NCI-H1694 (cell line): ENCODE data around the gene MAP3K13.

Experiments used
- DNase-seq: peaks from one replicate; lab custom pipeline; 2025; lab: John Stamatoyannopoulos, UW

Gene MAP3K13

DNA sequence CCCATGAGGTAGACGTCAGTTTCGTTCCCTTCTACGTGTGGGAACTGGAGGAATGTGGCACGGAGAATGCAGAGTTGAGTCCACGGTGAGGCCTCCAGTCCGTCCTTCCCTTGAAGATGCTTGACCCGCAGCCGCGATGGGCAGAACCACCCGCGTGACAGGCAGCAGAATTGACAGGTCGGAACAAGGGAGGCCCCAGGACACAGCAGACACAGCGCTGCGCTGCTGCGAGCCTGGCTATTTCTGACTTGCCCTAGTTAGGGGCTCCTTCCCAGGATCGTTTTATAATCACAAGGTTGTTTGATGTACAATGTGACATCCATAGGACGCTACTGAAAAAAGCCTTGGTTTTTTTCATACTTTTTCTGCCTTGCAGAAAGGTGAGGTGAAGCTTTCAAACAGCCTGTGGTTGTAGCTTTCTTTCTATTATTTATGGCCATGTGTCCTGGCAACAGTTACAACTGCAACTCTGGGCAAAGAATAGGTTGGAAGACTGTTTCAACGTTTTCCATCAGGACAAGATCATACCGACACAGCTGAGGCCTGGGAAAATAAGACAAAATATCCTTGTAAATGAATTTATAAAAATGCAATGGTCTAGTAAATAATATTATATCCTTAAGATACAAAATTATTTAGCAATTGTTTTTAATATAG, 145.5 kb downstream of the MAP3K13 start:
- no peak for DNase-seq

- no peak for DNase-seq
Measured at GRCh38 chr3:185511711-185512110, 148.8 kb downstream of the MAP3K13 start.

GRCh38 chr3:185517387-185518130, 154.6 kb downstream of the MAP3K13 start:
- DNase-seq = no peak

DNA sequence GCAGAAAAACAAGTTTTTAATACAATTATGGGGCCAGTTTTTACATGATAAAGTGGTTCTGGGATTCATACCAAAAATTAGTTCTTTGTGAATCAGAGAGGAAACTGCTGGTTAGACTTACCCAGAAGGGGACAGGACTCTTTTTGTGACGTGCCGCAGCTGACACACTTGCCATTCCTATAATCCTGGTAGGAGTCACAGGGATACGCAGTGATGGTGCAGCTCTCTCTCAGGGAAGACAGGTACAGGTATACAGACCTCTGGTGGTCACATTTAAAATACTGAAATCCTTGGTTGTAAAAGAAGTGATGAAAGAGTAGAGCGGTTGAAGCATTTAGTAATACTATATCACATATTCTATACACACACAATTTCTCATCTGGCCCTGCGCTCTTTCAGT, 156.1 kb downstream of the MAP3K13 start:
- no peak for DNase-seq

GRCh38 chr3:185521349-185522138, 158.6 kb downstream of the MAP3K13 start:
- DNase-seq = no peak

GRCh38 chr3:185526349-185526951, 163.5 kb downstream of the MAP3K13 start:
- DNase-seq = no peak

DNA sequence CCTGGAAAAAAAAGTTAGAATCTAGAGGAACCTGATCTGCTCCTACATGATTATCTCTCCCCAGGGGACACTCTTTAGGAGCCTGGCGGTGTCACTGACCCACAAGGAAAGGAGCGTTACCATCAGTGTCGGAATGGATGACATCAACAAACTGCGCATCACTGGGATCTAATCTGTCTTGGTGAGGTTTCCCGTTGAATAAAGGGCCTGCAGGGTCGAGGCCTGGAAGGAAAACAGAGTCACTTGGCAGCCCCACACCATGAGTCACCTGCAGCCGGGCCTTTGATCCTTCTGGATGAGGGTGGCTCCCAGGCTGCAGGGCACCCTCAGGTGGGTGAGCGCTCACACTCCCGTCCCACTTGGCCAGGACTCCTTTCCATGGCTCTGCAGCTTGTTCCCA, 164.4 kb downstream of the MAP3K13 start:
- no peak for DNase-seq

- DNase-seq = no peak
Measured at GRCh38 chr3:185528532-185528931, 165.6 kb downstream of the MAP3K13 start.

GRCh38 chr3:185530856-185531255, 167.9 kb downstream of the MAP3K13 start:
- DNase-seq = no peak

DNA sequence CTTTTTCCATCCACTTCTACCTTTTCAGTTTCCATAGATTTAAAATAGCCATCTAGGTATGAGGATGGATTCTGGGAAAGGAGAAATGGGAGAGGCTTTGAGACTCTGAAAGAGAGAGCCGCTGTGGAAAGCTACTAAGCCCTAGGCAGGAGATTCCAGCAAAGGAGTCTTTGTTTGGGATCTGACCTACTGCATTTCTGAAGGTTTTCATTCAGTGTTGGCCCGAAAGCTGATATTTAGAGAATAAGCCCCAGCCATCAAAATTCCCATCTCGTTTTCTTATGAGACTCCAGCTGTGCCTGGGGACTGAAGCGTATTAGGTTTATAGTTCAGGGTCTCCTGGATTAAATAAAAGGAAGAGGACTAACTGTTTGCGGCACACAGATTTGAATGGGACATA, 170.0 kb downstream of the MAP3K13 start:
- DNase-seq = no peak

GRCh38 chr3:185534511-185534910, 171.6 kb downstream of the MAP3K13 start:
- no peak for DNase-seq

- no peak for DNase-seq
Measured at GRCh38 chr3:185537369-185537970, 174.5 kb downstream of the MAP3K13 start.
